GM19099 (cell line): ENCODE results near the gene LRRC47.

Experiments used
- POLR2A ChIP-seq: IDR thresholded peaks from 3 replicates; pipeline ENCODE4 v1.6.1; 2011; ENCODE audit warnings: low read depth; ENCODE audit not compliant: insufficient read length; ENCODE audit errors: extremely low read depth

Gene LRRC47

DNA sequence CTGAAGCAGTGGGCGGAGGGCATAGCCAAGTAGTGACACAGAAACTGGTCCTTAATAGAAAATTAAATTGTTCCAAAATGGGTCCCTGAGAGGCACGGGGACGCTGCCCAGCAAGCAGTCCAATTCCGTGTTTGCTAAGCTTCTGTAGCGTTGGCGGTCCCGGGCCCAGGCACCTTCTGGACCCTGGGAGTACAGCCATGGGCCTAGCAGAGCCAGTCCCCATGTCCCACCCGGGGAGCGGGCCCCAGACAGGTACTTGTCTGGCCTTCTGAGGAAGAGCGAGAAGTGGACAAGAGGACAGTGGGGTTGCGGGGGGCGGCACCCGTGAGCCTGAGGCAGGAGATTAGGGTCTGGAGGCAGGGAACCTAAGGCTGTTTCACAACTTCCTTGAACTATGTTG is 55.5 kb downstream of the LRRC47 start:
- no peak for TF ChIP-seq POLR2A

DNA sequence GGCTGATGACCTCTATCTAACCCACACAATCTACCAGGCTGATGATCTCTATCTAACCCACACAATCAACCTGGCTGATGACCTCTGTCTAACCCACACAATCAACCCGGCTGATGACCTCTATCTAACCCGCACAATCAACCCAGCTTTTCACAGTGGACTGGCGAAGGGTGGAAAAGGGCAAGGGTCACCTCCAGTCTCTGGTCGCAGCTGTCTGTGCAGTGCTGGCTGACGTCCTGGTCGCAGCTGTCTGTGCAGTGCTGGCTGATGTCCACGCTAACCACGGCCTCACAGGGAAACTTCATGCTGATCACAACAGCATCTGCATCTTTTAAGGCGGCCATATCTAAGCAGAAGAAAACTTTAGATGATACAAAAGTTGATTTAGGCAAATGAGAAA is 56.3 kb downstream of the LRRC47 start:
- no peak for TF ChIP-seq POLR2A

DNA sequence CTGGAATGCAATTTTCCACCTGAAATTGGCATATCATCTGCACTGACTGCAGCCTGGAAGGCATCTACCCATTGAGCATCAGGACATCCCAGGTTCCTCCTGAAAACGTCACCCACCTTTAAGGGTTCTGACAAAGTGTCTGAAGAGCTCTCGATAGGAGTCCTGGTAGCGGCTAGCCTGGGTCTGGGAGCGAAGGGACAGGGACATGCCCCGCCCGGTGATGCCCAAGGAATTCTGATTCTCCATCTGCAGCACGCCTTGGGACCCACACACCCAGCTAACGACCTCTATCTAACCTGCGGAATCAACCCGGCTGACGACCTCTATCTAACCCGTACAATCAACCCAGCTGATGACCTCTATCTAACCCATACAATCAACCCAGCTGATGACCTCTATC is 57.4 kb downstream of the LRRC47 start:
- TF ChIP-seq POLR2A: no peak

DNA sequence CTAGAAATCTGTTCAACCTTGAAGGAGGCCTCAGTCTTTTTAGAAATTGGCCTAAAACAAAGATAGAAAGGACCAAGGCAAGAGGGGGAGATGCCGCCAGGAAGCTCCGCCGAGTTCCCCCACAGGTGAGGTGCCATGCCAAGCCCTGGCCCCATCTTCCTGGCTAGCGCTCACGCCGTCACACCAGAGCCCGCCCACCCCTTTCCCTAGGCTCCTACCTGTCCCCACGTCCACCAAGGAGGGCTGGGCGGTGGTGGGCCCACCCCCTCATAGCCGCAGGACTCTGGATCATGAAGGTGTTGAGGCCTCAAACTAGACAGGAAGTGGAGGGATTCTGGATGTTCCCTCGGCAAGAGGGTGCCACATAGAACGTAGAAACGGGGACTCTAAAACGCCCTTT is 59.6 kb downstream of the LRRC47 start:
- TF ChIP-seq POLR2A: no peak

DNA sequence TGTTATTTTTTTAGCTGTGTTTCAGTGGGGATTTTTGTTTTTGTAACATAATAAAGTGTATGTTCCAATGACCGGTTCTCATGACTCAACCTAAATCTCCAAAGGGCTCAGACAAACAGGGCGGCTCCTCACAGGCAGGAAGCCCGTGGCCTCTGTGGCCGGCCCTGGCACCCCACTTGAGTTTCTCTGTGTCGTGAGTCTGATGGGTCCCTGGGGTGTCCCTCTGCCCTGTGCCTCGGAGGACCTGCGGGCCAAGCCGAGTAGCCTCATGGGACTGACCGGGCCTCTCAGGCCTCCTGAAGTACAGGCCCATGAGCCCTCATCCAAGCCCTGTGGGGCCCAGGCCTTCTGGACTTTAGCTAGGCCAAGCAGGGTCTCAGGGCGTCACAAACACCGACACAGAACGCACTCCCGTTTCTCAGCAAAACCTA is 60.2 kb downstream of the LRRC47 start:
- no peak for TF ChIP-seq POLR2A

DNA sequence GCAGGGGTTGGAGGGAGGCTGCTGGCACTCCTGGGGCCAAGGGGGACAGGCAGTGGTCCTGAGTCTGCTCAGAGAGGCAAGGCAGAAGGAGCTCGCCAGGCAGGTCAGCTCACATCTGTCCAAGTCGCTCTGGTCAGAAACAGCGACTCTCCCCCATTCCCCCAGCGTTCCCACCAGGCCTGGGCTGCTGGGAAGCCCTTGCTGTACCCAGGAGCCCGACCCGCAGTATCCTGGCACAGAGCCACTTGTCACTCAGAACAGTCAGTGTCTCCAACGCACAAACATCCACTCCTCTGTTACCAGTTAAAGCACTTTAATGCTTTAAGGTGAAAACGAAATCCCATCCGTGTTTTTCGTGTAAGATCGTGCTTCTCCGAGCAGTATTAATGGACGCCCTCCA is 60.6 kb downstream of the LRRC47 start:
- no peak for TF ChIP-seq POLR2A

DNA sequence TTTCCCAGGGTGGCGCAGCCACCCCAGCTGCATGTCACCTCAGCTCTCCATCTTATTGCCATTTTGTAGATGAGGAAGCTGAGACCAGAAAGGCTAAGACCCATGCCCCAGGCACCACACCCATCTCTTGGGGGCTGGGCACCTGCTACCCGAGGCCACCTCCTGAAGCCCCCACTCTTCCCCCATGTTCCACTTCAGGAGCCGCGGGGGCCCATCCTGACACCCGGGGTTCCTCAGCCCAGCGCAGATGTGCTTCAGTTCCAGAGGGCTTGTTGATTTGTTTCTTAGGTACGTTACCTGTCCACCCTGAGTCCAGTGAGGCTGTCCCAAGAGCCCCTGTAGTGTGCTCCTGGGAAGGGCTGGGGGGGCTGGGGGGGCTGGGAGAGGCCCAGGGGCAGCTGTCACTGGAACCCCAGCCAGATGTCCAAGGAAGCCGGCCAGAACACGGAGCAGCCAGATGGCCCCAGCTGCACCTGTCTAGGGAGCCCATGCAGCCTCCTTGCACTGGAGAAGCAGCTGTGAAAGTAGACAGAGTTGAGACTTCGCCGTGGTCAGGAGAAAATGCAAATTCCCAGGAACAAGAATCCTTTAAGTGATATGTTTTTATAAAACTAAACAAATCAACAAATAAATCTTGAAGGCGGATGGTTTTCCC is 61.1 kb downstream of the LRRC47 start:
- TF ChIP-seq POLR2A: no peak

DNA sequence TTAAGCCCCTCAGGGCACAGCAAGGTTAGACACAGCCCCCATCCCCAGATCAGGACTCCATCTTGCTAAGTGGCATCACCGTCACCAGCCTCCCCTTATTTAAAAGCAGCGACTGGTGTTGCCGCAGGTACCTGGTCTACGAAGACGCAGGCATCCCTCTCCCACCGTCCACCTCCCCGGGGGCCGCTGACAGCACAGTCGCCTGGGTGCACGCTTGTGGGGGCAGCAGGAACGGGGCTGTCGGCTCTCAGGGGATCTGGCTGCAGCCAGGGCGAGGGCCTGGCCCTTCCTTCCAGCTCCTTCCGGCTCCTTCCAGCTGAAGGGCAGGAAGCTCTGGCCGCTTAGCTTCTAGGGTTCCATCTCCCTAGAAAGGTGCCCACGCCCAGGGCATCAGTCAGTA is 61.7 kb downstream of the LRRC47 start:
- TF ChIP-seq POLR2A: no peak

DNA sequence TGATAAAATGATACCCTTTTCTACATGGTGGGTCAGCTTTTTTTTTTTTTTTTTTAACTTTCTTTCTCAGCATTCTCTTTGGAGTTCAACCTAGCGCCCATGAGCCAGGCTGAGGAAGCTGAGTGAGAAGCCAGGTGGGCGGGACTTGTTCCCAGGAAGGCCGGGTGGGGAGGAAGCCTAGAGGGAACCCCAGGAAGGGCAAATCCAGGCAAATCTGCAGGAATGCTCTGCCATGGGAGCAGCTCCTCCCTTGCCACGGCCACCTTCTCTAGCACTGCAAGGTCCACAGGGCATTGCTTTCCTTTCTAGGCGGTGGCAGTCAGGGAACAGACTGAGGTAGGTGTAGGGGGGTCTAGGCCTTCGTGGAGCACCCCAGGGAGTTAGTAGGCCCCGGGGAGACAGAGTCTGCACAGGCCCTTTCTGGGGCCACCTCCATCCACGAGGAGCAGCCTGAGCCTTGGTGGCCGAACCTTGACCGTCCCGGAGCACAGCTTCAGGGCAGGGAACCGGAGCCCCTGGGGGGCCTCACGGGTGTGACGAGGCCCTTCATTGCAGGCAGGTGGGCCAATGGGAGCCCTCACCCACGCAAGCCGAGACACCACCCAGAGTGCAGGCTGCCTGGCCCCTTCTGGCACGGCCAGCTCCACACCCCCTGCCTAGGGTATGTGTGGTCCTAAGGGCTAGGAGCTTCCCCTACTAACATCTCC is 62.3 kb downstream of the LRRC47 start:
- TF ChIP-seq POLR2A: no peak

DNA sequence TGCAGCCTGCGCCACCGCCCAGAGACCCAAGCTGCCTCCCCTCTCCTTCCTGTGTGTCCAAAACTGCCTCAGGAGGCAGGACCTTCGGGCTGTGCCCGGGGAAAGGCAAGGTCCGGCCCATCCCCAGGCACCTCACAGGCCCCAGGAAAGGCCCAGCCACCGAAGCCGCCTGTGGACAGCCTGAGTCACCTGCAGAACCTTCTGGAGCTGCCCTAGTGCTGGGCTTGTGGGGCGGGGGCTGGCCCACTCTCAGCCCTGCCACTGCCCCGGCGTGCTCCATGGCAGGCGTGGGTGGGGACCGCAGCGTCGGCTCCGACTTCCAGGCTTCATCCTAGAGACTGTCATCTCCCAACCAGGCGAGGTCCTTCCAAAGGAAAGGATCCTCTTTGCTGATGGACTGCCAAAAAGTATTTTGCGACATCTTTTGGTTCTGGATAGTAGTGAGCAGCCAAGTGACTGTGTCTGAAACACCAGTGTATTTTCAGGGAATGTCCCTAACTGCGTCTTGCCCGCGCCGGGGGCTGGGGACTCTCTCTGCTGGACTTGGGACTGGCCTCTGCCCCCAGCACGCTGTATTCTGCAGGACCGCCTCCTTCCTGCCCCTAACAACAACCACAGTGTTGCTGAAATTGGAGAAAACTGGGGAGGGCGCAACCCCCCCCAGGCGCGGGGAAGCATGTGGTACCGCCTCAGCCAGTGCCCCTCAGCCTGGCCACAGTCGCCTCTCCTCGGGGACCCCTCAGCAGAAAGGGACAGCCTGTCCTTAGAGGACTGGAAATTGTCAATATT is 63.0 kb downstream of the LRRC47 start:
- TF ChIP-seq POLR2A: no peak

DNA sequence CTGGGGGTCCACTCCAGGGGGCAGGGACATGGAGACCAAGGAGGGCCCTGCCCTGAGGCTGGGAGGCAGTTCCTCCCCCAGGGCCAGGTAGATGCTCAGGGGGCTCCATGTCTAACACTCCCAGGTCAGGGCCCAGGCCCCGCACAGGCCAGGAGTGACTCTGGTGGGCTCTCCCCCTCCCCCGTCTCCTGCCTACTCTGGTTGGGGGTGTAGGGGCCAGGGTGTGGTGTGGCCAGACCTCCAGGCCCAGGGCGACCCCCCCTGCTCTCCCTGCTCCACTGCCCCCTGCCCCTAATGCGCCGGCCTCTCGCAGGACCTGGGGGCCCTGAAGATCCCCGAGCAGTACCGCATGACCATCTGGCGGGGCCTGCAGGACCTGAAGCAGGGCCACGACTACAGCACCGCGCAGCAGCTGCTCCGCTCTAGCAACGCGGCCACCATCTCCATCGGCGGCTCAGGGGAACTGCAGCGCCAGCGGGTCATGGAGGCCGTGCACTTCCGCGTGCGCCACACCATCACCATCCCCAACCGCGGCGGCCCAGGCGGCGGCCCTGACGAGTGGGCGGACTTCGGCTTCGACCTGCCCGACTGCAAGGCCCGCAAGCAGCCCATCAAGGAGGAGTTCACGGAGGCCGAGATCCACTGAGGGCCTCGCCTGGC is 63.7 kb downstream of the LRRC47 start:
- TF ChIP-seq POLR2A: no peak

DNA sequence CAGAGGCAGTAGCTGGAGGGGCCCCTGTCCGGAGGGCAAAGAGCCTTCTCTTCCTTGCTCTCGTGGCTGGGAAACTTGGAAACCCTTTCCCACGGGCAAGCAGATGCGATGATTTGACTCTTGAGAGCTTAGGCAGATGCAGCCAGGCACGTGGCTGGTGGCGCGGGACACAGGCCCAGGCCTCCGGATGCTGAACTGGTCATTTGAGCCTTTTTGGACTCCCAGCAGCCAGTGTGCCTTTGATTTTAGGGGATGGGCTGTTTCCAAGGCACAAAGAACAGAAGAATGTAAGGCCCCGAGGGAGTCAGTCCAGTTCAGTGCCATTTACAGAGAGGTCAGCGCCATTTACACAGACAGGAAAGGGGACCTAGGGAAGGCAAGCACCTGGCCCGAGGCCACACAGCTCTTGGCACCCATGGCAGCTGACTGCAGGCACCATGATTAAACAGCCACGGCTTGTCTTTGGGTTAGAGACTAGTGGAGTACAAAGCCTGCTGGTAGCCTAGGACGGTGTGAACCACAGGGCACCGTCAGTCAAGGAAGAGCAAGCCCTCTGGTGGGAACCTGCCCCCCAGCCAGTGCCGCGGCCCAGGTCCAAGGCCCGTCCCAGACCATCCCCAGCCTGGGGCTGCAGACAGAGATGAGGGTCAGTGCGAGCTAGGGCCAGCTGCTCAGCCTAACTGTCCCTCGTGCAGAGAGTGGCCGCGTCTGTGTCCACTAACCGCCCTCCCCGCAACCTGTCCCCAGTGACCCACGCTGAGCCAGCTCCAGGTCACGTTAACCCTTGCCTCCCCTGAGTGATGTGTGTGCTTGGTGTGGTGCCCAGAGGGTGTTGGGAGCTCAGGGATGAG is 64.5 kb downstream of the LRRC47 start:
- TF ChIP-seq POLR2A: no peak

DNA sequence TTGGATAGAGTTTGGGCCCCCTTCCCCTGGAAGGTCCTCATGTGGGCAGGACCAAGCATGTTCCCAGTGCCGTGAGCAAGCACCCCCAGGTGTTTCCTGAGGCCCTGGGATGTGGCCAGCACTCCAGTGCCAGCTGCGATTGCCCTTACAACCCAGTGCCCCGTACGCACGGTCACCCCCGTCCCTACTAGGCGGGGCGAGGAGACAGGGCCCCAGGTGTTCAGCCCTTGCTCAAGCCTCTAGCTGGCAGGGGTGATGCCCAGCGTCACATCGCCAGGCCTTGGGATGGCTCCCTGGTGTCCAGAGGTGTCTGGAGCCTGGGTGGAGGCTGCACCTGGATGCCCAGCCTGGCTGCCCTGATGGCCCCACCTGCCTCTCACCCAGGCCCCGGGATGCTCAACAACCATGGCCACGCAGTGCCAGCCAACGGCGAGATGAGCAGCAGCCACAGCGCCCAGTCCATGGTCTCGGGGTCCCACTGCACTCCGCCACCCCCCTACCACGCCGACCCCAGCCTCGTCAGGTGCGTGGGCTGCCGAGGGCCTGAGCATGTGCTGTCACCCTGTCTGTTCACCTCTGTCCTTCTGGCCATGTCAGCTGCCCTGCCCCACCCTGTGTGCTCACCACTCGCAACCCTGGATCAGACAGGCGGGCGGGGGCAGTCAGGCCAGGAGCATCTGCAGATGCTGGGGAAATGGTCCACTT is 65.6 kb downstream of the LRRC47 start:
- TF ChIP-seq POLR2A: no peak
